ENCODE results near the gene DRC7. TPM values are rescaled to one million over a fixed set of nuclear protein-coding genes. Genes with fewer than 3 reads are reported as not detected.

DRC7 gene
- total RNA-seq, 2 donors from 2014 or later: not detected

- no peak for TF ChIP-seq CTCF (IDR thresholded peaks at IDR 0.05)
- H3K4me1 ChIP-seq (ENCODE audit: control insufficient read depth in 1 of 2, low read depth in 2 of 2): no peaks in the 10 kb centered on the region
- no peaks in the 10 kb centered on the region for H3K27me3 ChIP-seq (replicated peaks; ENCODE audit: insufficient read depth)
- no peak overlapping the region for H3K27ac ChIP-seq
- no peaks in the 10 kb centered on the region for H3K9me3 ChIP-seq
- no peak for DNase-seq (ENCODE audit: low spot score)
- ATAC-seq (ENCODE audit: insufficient number of reproducible peaks, low FRiP score, low read depth): no peak
- H3K4me3 ChIP-seq: no peak overlapping the region
- no peaks in the 10 kb centered on the region for H3K36me3 ChIP-seq
Measured at GRCh38 chr16:57647136-57647875, 47.3 kb upstream of the DRC7 start.

GRCh38 chr16:57648125-57648524 is 46.5 kb upstream of the DRC7 start:
- no peak for TF ChIP-seq CTCF (IDR thresholded peaks at IDR 0.05)
- ATAC-seq (ENCODE audit: insufficient number of reproducible peaks, low FRiP score, low read depth): no peak
- no peaks in the 10 kb centered on the region for H3K4me1 ChIP-seq (ENCODE audit: control insufficient read depth in 1 of 2, low read depth in 2 of 2)
- no peaks in the 10 kb centered on the region for H3K9me3 ChIP-seq
- no peaks in the 10 kb centered on the region for H3K27me3 ChIP-seq (replicated peaks; ENCODE audit: insufficient read depth)
- DNase-seq (ENCODE audit: low spot score): no peak
- no peak overlapping the region for H3K4me3 ChIP-seq
- H3K27ac ChIP-seq: no peak overlapping the region
- no peaks in the 10 kb centered on the region for H3K36me3 ChIP-seq

- Histone ChIP-seq H3K4me3 (no peak overlapping the region), H3K9me3 (no peaks in the 10 kb centered on the region), H3K27ac (no peak overlapping the region), H3K36me3 (no peaks in the 10 kb centered on the region), H3K4me1 (ENCODE audit: control insufficient read depth in 1 of 2, low read depth in 2 of 2) (no peaks in the 10 kb centered on the region), H3K27me3 (replicated peaks; ENCODE audit: insufficient read depth) (no peaks in the 10 kb centered on the region)
- DNase-seq (ENCODE audit: low spot score) (no peak), ATAC-seq (ENCODE audit: insufficient number of reproducible peaks, low FRiP score, low read depth) (no peak)
- TF ChIP-seq CTCF (IDR thresholded peaks at IDR 0.05): peak; percentile 93
Measured at GRCh38 chr16:57648581-57649442, 45.8 kb upstream of the DRC7 start.

- no peaks in the 10 kb centered on the region for H3K36me3 ChIP-seq
- no peak for TF ChIP-seq CTCF (IDR thresholded peaks at IDR 0.05)
- no peak overlapping the region for H3K4me3 ChIP-seq
- H3K4me1 ChIP-seq (ENCODE audit: control insufficient read depth in 1 of 2, low read depth in 2 of 2): no peaks in the 10 kb centered on the region
- no peak for DNase-seq (ENCODE audit: low spot score)
- ATAC-seq (ENCODE audit: insufficient number of reproducible peaks, low FRiP score, low read depth): no peak
- no peaks in the 10 kb centered on the region for H3K27me3 ChIP-seq (replicated peaks; ENCODE audit: insufficient read depth)
- no peaks in the 10 kb centered on the region for H3K9me3 ChIP-seq
- H3K27ac ChIP-seq: no peak overlapping the region
Measured at GRCh38 chr16:57649443-57649751, 45.2 kb upstream of the DRC7 start.

- no peak for ATAC-seq (ENCODE audit: insufficient number of reproducible peaks, low FRiP score, low read depth)
- no peaks in the 10 kb centered on the region for H3K36me3 ChIP-seq
- no peaks in the 10 kb centered on the region for H3K27me3 ChIP-seq (replicated peaks; ENCODE audit: insufficient read depth)
- DNase-seq (ENCODE audit: low spot score): no peak
- no peak overlapping the region for H3K4me3 ChIP-seq
- TF ChIP-seq CTCF (IDR thresholded peaks at IDR 0.05): no peak
- no peaks in the 10 kb centered on the region for H3K9me3 ChIP-seq
- H3K27ac ChIP-seq: no peak overlapping the region
- H3K4me1 ChIP-seq (ENCODE audit: control insufficient read depth in 1 of 2, low read depth in 2 of 2): no peaks in the 10 kb centered on the region
Measured at GRCh38 chr16:57649846-57650245, 44.8 kb upstream of the DRC7 start.
